ENCODE data around the gene TAF4.
"Not testable (repeated sequence)": the region's sequence is repeated elsewhere in the genome, so short reads cannot be mapped to it uniquely, and the experiment has no call there.

TAF4 gene

DNA sequence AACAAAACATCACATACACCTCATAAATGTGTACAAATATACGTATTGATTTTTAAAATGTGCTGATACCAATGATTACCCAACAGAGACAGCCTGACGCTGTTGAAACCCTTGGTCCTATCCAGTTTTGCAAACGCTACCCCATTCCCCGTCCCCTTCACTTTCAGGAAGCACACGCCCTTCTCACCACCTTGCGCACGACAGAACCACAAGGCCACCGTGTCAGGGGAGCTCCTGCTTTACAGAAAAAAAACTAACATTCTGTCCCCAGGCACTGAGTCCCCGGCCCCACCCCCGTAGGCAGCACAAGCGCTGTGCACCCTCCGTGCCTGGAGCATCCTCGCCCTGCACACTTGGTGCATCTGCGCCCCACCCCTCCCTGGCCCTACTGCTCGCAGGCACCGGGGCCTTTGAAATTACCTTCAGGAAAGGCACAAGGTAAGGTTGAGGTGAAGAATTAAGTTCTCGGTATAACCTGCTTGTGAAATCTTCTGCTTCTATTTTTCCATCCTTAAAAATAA is 58.5 kb downstream of the TAF4 start:
- in situ Hi-C loops (cut with MboI; ENCODE audit: low sequenced_read_pairs): no loop called here

DNA sequence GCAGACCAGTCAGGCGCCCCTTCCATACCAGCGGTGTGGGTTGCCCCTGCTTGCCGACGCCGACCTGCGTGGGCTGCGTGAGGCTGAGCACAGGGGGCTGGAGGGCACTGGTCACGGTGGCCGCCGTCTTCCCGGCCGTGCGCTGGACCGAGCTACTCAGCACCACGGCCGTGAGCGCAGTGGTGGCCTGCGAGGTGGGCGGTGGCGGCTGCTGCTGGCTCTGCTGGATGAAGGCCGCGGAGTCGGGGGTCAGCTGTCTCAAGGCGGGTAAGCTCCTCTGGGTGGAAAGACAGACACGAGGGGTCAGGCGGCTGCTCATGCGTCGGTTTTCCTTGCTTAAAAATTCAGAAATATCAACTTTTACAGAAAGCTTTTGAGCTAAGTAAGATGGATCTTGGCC is 59.2 kb downstream of the TAF4 start:
- in situ Hi-C loops (cut with MboI; ENCODE audit: low sequenced_read_pairs): no loop called here

DNA sequence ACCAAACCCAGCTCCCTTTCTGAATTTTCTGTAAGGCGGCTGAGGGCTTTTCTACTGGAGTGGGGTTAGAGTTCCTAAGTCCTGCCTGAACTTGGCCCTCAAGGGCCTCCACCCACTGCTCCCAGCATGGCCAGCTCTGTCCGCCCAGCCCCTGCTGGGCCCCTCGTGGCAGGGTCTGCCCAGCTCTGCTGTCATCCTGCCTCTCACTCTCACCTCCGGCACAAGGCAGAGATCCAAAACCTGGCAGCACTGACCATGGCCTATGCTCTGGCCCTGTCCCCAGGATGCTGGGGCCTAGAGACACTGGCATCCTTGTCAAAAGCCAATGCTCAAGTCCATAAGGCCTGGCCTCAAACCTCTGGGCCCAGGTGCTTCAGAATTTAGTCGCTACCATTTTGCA is 61.1 kb downstream of the TAF4 start:
- in situ Hi-C loops (cut with MboI; ENCODE audit: low sequenced_read_pairs): no loop called here

DNA sequence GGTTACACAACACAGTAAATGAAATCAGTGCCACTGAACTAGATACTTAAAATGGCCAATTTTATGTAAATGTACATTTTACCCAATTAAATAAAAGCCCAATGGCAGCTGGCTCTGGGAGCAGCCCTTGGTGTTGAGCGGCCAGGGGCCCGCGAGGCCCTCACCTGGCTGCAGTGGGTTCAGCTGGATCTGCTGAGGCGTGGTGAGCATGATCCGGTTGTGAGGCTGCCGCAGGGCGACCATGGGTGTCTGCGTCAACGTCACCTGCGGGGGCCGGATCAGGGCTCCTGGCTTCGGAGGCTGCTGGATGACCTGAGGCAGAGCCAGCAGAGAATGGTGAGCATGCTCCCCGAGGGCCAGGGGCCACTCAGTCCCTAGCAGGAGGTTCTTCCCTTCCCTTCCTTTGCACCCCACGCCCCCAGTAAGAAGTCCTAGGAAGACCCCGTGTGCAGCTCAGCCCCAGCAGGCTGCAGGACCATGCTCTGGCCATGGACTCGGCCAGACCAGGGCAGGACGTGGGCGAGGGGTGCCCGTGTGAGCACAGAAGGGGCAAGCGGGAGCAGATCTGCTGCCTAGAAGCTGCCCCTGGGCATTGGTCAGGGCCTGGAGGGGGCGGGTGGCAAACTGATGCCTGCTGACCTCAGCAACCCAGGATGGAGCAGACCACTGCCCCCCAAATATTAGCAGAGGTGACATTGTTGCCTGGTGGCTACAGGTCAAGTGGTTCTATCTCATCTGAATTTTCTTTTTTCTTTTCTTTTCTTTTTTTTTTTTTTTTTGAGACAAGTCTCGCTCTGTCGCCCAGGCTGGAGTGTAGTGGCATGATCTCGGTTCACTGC is 61.9 kb downstream of the TAF4 start:
- in situ Hi-C loops (cut with MboI; ENCODE audit: low sequenced_read_pairs): no loop called here

DNA sequence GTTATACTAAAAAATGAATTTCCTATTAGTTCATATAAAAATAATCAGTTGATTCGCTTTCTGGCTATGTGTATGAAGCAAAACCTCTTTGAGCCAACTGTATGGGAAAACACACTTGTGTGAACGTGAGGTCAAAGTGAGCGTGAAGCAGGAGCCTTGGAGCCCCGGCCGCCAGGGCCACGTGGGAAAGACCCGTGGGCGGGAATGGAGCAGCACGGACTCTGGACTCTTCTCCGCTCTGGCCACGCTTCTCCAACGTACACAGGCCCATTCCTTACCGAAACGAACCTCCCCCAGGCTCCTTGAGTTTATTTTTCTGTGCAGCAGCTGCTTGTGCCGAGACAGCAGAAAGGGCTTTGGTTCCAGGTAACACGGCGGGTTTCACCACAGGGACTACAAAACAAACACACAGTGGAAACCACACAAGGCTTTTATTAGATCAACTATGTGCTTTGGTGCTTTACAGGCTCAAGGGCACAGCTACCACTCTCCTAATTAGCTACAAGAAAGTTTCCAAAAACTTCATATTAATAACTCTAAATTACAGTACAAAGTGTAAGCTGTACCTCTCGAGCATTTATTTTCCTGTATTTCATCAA is 62.7 kb downstream of the TAF4 start:
- in situ Hi-C loops (cut with MboI; ENCODE audit: low sequenced_read_pairs): no loop called here

DNA sequence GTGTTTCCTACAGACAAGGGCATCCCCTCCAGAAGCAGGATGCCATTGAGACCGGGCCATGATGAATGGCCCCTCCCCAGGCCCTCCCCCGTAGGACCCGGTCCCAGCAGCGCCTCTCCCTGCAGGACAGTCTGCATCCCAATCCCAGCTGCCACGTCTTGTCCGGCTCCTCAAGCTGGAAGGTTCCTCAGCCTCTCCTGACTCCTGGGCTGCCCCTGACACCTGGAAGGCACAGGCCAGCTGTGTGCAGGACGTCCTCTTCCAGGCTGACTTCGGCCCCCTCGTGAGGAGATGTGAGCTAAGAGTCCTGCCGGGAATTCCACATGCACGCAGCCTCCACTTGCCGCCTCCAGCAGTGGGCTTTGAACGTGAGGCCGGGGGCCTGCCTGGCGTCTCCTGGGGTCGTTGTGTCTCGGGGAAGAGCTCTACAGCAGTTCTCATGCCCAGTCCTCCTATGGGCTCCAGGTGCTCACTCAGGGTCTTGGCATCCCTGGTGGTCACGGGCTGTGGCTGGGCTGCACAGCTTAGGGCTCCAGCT is 64.4 kb downstream of the TAF4 start:
- in situ Hi-C loops (cut with MboI; ENCODE audit: low sequenced_read_pairs): no loop called here

DNA sequence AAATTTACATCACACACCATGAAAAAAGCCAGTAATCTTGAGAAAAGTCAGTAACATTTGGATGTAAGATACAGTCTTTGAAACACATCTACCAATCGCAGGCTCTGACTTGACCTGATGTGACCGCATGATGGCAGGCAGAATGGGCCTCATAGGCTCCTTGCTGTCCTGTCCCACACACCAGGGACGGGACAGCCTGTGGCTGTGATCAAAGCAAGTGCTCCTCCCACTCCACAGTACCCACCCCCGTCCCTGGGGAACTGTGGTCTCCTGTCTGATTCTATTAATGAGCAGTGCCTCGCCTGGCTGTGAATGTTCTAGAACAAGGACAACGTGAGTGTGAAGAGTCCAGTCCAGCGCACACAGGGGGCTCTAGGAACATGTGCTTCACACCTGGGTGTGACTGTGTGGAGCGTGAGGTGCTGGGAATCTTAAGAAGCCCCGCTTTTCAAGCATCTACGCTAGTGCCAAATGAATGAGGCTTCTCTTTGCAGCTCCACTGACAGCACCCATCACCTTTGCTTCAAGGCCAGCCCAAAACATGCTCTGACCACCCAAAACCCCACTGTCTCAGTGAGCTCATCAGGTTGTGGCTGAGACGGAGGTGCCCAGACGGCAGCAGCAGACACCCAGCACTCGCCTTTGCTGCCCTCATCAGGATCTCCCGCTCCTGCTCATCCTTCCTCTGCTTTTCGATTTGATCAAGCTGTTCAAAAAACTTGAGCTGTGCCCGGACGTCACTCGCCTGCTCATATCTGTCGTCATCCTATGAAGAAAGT is 67.1 kb downstream of the TAF4 start:
- in situ Hi-C loops (cut with MboI; ENCODE audit: low sequenced_read_pairs): no loop called here

DNA sequence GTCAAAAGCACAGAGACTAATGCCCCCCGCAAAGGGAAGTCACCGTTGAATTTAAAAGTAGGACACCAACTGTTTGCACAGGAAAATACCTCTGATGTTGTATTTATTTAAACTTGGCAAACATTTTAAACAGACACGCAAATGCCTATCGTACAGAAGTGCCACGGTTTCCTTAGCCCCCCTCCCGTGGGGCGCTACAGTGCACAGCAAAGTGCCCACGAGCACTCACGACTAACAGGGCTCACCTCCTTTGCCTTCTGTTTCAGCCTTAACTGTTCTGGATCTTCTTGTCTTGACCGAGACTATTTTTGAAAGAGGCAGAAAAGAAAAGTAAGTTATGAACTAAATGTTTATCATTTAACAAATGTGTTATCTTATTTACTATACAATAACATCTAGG is 67.8 kb downstream of the TAF4 start:
- in situ Hi-C loops (cut with MboI; ENCODE audit: low sequenced_read_pairs): no loop called here

DNA sequence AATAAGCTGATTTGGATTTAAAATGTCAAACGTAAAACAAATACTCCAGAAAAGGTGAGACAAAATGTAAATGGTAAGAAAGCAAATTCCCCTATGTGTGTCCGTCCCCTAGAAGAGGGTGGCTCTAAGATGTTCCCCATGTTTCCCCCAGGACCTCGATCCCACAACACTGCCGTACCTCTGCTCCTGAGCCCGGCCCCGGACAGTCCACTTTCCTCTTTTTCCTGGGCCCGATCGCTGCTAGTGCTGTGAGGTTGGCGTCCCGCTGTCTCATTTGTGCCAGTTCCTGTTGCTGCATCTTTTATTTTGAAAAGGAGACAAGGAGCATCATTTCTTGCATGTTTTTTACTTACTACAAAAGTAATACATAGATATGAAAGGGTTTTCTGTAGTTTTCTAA is 68.3 kb downstream of the TAF4 start:
- in situ Hi-C loops (cut with MboI; ENCODE audit: low sequenced_read_pairs): no loop called here

DNA sequence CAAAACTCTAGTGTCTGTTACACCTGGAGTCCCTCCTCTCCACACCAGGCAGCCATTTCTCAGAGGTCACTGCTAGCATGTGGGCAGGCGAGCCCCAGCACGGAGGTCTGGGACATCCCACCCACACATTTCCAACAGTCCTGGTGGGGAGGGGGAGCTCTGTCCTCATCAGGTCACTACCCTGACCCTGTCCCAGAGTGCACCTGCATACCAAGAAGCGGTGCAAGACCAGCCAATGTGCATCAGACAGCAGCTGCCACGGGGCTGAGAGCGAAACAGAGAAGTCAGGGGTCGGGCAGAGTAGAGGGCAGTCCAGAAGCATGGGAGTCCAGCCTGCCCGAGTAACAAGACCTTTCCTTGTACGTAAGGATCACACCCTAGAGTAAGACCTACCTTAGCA is 71.1 kb downstream of the TAF4 start:
- in situ Hi-C loops (cut with MboI; ENCODE audit: low sequenced_read_pairs): no loop called here

DNA sequence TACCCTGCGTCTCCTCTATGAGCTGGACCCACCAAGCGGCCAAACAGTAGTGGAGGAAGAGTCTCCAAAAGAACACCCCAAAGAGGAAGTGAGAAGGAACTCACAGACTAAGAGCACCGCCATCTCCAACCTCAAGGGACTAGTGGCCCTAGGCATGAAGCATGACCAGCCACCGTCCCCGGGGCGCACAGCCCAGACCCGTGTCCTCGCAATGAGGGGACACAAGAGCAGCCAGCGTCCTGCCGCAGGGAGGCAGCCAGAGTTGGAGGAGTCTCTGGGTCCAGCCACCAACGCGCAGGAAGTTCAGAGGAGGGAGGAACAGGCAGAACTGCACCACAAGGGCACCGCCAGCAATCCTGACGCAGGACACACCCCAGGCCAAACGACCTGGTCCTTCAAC is 72.6 kb downstream of the TAF4 start:
- in situ Hi-C loops (cut with MboI; ENCODE audit: low sequenced_read_pairs): no loop called here

DNA sequence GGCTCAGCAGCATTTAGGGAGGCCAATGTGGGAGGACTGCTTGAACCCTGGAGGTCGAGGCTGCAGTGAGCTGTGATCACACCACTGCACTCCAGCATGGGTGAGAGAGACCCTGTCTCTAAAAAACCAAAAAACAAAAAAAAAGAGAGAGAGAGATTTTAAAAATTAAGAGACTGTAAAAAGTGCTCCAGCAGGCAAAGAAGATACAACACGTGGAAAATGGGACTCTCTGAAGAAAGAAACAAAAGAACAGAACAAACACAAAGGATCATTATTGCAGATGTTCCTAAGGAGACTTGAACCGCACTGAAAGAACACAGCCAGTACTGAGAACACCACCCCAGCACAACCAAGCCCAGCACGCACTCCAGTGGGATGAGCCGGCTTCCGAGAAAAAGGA is 74.2 kb downstream of the TAF4 start:
- in situ Hi-C loops (cut with MboI; ENCODE audit: low sequenced_read_pairs): no loop called here

DNA sequence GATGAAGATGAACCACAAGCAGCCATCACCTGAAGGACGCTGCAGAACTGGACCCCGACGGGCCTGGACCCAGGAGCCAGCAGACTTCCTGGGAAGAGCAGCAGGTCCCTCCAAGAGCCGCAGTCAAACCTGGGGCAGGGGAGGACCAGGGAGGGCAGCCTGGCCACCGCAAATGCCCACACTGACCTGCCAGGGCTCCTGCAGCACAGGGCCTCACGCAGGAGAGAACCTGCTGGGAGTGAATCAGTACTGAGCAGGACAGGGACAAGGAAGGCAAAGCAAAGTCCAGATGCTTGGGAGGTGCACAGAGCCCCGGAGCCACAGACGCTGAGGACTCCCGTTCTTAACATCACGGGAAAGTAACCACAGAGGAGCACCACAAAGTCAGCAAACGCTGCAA is 75.2 kb downstream of the TAF4 start:
- in situ Hi-C loops (cut with MboI; ENCODE audit: low sequenced_read_pairs): no loop called here

DNA sequence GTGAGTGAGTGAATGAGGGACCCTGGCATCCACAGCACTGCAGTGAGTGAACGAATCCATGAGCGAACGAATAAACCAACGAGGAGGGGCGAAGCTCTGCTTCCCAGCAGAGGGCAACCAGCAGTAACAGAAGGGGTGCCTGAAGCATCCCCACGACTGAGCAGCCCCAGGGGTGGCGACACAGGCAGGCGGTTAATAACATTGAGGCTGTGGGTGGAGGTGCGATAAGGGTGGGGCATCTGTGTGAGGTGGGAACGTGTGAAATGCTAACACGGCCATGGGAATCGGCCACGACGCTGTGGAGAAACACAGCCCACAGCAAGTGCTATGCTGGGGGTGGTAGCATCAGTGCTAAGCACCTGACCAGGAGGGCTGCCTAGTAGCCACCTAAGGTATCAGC is 75.9 kb downstream of the TAF4 start:
- in situ Hi-C loops (cut with MboI; ENCODE audit: low sequenced_read_pairs): no loop called here

DNA sequence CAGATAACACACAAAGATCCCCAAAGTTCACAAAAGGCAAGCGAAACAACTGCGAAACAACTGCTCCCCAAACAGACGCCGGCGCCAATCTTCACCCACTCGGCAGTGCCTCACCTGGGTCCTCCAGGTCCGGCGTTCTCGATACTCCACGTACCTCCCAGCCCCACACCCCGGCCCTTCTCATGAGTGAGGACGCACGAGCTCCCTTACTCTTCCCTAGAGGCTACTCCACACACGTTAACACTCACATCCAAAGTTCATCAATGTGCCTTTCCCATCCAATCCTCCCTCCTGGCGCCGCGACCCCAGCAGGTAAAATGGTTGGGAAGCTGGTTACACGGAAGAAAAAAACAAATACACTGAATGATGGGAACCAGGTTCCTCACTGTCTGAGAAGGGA is 77.0 kb downstream of the TAF4 start:
- in situ Hi-C loops (cut with MboI; ENCODE audit: low sequenced_read_pairs): no loop called here

DNA sequence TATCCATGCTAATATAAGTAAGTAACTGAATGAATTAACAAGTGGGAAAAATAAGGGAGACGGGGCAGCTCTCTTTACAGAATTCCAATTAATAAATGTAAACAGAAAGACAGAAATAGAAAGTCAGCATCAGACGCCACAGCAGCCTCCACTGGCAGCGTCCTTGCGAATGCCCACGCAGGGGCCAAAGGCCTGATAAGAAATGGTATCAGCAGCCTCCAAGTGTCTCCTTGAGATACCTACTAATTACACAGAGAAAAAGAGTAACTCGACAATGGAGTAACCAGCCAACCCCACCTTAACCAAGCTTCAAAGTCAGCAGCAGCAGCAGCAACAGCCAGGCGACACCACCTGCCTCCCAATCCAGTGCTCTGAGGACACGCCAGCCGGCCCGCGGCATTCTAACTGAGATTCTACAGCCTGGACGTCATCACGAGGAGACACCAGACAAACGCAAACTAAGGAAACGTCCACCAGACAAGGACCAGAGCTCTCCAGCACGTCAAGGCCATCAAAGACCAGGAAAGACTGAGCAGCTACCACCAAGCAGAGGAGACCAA is 78.8 kb downstream of the TAF4 start:
- in situ Hi-C loops (cut with MboI; ENCODE audit: low sequenced_read_pairs): no loop called here

DNA sequence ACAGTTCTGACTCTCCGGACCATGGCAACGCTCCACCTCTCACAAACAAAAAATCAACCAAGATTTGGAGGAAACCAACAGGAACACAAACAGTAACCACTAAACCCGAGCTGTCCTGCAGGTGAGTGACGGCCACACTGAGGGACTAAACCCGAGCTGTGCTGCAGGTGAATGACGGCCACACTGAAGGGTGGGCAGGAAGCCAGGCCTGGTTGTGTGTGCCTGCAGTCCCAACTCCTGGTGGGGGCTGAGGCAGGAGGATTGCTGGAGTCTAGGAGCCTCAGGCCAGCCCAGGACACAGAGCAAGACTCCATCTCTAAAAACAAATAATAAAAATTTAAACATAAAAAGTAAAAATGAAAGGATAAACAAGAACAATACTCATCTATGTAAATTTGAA is 80.6 kb downstream of the TAF4 start:
- in situ Hi-C loops (cut with MboI; ENCODE audit: low sequenced_read_pairs): no loop called here

DNA sequence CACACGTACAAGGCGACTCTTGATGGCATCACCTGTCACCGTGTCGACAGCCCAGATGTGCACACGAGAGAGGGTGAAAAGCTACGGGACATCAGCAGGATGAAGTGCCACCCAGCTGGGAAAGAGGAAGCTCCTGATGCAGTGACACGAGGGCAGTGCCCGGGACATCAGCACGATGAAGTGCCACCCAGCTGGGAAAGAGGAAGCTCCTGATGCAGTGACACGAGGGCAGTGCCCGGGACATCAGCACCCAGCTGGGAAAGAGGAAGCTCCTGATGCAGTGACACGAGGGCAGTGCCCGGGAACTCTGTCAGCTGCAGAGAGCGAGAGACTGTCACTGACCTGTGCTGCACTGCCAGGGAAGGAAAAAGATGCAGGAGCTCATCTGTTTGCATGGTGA is 81.2 kb downstream of the TAF4 start:
- in situ Hi-C loops (cut with MboI; ENCODE audit: low sequenced_read_pairs): not testable (repeated sequence)

DNA sequence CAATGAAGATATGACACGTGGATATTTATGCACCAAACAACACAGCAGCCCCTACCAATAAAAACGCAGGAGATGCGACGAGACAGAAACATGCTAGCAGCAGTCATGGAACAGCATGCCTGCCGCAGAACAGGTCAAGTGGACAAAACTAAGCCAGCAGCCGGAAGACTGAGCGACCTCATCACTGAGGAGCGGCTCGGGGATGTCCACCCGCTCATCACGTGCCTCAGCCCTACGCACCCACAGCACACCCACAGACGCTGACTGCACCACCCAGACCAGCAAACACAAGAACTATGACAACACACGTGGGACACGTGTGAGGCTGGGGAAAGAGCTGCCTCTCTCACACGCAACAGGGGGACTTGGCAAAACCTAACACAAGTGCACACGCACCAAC is 81.7 kb downstream of the TAF4 start:
- in situ Hi-C loops (cut with MboI; ENCODE audit: low sequenced_read_pairs): no loop called here

DNA sequence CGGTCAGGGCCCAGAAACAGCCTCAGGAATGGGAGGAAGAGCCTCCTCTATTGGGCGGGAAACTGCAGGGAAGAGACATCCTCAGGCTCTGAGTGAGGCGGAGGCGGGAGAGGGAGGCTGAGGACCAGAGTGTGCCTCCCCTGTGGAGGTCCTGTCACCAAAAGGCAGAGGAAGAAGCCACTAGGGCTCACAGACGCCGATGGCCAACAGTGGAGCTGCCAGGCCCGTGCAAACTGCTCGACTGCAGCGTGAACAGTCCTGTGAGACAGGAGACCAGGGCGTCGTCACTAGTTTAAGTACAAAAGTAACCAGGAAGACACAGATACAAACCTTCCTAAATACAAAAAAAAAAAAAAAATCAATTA is 82.7 kb downstream of the TAF4 start:
- in situ Hi-C loops (cut with MboI; ENCODE audit: low sequenced_read_pairs): no loop called here

DNA sequence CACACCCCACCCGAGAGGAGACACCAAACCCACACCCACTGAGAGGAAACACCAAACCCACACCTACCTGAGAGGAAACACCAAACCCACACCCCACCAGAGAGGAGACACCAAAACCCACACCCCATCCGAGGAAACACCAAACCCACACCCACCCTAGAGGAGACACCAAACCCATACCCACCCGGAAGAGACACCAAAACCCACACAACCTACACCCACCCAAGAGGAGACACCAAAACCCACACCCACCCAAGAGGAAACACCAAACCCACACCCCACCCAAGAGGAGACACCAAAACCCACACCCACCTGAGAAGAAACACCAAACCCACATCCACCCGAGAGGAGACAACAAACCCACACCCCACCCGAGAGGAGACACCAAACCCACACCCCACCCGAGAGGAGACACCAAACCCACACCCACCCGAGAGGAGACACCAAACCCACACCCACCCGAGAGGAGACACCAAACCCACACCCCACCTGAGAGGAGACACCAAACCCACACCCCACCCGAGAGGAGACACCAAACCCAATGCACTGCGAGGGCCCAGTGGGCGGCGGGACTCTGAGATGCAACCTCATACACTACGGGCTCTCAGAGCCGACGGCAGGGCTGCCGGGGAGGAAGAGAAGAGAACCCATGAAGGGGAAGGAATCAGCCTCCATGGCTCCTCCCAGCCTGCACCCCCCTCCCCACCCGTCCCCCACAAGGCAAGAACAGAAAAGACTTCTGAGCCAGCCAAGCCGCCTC is 83.3 kb downstream of the TAF4 start:
- in situ Hi-C loops (cut with MboI; ENCODE audit: low sequenced_read_pairs): no loop called here

All from HL-60/S4 (cell line).